Stimulated activated CD4-positive, alpha-beta T cell treated with anti-CD3 and anti-CD28 coated beads, Interleukin-1b, Interleukin-23, amount 100 ng/mL, for 48 hours (primary cell): ENCODE results near the gene CDK5RAP2.
A peak's percentile ranks its signal among the peaks of the same experiment; 100 is the strongest.

Experiments
- DNase-seq: peaks from one replicate; pipeline ENCODE4 v3.0.0-alpha.2; 2020

Gene CDK5RAP2

DNA sequence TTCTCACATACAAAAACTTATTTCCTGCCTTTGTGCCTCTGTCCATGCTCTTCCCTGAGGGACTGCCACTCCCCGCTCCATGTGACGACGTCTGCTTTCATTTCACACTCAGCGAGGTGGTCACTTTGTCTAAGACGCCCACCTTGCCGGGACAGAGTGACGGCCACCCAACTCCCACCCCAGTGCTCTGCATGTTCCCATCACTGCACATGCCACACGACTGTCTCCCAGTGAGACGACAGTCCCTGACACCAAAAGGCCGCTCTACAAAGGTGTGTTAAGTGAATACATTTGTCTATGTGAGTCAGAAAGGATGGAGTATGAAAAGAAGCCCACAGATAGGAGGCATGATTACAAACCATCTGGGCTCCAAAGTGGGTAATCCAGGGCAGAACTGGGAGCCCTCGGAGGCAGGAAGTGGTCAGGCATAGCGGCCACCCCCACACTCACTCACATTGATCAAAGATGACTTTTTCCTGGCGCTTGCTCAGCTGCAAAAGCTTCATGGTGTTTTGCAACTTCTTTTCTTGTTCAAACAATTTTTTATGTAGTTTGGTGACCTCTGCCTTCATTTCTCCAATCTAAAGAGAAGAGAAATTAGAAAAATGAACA is 185.8 kb downstream of the CDK5RAP2 start:
- DNase-seq, result peak; percentile 59

DNA sequence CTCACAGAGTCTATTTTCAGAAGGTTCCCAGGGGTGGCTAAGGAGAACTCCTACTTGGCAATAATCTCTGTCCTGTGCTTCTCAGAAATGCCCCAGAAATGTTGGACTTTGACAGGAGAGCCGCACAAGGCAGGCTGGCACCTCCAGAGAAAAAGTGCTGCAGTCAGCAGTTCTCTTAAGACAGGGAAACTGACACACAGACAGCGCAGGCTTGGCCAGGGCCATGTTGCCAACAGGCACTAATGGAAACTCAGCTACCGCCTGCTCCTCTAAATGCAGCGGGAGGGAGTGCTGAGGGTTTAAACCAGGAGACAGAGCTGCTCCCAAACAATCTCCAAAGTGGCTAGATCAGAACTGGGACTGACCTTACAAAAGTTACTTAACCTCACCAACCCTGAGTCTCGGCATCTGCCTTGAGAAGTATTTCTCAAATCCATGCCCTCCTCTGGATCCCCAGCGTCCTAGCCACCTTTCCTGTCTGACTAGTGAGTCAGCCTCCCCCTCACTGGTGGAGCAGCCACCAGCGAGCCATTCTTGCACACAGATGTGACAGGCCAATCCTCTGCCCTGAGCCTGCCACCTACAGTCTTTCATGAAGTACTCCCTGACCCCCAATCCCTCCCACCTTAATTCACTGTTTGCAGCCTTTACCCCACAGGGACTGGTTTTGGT is 186.4 kb downstream of the CDK5RAP2 start:
- DNase-seq, result no peak

DNA sequence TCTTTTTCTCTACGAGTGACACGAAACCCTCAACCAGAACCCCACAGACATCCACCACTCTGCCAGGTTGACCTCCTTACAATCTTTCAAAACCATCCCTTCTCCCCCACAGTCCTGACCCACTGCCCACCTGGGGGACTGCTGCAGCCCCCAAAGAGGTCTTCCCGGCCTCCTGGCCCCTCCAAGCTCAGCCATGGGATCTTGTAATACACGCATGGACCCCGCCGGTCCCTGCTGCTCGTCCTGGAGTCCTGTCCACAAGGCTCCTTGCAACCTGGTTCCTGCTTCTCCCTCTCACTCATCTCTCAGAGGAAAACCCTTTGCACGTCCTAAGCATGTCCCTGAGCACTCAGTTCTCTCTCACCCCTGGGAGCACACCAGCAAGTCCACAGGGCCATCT is 187.3 kb downstream of the CDK5RAP2 start:
- DNase-seq, result no peak

DNA sequence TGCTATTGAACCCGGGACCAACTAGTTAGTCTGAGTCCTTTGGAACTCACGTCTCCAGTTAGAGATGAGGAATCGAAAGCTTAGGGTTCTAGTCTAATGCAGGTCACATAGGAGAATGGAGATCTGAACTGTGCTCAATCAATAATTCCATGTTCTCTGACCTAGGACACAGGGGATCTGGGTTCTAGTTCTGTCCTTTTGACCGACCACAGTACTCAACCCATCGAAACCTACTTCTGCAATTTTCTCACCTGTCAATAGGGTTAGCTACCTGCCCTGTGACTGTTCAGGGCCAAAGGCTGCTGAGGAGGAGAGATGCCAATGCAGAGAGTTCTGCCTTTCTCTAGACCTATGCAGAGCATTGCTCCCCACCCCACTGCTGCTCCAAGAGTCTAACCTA is 187.7 kb downstream of the CDK5RAP2 start:
- DNase-seq, result no peak

DNA sequence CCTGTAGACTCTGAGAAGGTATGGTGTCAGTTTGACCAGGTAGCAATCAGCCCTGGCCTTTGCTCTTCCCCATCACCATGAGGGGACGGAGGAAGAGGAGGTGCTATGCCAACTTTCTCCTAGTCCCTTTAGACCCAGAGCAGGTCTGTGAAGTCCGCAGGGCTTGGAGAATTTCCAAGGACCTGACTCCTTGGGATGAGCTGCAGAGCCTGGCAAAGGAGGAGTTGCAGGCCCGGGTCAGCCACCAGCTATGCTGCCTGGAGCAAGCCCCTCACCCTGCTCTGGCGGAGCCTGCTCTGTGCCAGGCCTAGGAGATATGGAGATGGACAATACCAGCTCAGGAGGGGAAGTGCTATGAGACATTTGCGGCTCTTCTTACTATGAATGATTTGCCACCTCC is 188.3 kb downstream of the CDK5RAP2 start:
- no peak for DNase-seq

DNA sequence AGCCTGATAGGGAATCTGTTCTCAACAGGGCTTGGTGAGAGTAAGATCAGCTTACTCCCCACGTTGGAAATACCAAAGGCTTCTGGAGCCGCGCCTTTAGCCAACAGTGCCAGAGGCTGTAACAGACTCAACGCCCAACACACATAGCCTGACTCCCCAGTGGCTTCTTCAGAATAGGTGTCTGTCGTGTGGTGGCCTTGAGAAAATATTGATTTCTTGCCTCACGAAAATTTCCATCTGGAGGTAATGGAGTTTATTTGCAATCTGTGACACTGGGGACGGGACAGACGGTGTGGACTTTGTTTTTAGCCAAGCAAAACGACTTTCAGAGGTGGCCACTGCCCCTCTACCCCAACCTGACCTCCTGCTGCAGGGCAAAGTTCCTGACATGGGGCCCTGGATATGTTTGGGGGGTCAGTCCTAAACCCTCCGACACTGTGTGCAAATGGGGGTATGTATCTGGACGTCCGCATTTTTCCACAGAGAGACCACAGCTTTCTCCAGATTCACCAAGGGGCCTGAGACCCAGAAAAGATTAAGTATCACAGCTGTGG is 189.3 kb downstream of the CDK5RAP2 start:
- DNase-seq, result no peak

DNA sequence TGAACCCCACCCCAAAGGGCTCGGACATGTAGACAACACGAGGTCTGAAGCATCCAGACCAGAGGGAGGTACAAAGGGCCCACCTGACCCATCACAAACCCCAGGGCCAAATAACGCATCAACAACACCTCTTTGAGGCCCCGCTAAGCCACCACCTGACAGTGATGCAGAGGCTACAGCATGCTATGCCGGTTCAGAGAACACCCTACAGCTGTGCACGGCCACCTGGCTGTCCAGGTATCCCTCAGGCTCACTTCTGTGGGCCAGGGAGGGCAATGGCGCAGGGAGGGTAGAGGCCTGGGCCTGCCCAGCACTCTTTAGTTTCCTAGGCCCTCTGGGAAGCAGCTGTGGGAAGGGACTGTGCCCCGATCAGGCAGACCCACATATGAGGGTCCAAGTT is 190.1 kb downstream of the CDK5RAP2 start:
- no peak for DNase-seq

DNA sequence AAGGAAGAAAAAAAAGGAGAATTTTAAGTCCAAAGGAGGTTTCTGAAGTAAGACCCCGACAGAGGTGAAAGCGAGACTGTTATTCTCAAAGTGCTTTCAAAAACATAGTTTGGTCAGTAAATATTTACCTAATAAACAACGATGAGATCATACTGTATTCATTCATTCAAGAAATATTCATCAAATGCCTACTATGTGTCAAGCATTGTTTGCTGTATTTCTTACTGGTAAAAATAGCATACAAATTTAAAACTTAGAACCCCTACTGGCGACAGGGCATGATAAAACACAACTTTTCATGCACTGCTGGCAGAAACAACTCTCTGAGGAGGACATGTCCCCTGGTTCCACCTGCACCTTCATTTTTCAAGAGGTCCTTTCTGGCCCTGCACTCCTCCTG is 190.7 kb downstream of the CDK5RAP2 start:
- DNase-seq, result no peak

DNA sequence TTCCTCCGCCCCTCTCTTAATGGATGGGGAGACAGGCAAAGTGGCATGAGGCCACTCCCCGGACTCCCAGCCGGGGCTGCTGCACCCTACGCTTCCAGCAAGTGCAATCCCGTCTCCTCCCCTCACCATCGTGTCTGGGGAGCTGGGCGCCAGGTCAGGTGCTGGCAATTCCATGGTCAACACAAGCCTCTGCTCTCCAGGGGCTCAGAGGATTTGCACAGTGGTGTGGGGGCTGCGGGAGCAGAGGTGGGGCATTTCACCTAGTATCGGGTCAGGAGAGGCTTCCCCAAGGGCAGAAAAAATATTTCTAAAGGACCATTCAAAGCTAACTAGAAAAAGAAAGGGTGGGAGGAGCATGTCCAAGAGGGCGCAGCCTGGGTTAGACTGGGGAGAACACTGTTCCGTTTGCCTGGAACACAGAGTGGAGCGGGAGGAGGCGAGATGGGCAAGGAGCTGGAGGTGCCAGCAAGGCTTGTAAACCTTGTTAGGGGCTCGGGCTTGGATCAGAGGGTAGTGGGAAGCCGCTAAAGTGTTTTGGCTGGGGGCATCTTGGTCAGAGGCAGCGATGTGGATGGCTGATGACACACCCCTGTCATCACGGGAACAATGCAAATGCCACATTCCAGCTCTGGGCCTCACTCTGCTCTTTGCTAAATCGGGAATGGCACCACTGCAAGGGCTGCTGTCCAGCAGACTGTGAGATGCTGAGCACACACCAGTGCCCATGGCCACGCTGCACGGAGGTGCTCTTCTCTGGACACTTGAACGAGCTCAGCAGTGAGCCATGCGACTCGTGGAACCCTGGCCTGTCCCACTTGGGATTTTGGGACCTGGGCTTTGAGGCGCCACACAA is 191.7 kb downstream of the CDK5RAP2 start:
- DNase-seq, result no peak

DNA sequence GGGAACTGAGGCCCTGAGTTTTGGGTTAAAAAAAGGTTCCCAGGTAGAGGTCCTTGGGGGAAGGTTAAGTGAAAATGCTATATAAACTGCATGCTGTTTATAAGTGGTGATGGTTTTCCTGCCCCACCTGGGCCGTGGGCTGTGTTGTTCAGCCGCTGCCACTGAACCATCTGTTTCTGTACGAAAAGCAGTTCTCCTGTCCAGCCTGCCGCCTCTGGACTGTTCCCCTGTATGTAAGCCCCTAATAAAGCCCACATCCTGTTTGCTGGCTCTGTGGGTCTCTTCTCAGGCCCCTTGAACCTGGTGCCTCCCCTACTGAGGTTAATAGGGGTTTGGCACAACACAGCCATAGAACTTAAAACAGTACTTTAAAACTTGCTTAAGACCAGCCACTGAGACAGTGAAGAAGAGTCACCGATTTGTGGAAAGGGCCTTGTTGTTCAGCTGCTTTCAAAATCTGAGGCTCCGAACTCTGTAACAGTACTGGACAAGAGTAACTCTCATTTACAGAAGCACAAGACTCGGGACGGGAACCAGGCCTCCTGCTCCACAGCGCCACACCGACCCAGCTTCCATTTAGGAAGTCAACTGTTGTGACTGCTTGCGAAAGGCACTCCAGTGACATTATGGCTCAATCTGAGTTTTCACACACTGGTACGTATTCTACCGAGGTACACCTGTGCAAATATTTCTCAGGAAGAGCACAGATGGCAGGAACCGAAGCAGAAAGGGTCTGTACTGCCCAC is 192.5 kb downstream of the CDK5RAP2 start:
- no peak for DNase-seq

DNA sequence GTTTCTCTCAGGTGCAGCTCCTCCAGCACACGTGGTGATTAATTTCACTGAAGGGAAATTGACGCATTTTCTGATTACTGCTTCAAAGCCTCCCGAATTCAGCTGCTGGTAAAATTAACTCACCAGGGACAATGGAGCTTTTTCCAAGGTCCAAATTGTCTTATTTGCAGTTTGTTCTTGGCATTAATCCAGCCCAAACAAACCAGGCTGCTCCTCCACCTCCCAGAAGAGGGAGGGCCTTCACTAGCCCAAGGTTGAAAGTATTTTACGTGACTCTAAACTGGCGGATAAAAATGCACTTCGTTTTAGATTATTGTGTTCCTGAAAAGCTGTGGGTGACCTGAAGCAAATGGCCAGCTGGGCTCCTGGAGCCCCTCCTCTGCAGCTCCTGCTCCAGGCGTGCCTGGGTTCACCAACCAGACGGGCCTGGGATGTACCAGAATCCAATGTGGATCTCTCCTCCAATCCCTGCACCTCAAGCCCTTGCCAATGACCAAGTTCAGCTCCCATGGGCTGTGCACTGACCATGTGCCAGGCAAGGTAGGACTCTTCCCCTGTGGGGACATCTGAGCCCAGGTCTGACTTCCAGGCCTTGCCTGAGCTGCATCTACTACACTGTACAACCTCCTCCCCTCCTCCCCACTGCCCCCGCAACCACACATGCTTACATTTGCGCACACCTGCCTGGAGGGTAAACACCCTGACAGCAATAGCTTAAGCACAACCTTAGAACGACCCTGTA is 193.4 kb downstream of the CDK5RAP2 start:
- no peak for DNase-seq

DNA sequence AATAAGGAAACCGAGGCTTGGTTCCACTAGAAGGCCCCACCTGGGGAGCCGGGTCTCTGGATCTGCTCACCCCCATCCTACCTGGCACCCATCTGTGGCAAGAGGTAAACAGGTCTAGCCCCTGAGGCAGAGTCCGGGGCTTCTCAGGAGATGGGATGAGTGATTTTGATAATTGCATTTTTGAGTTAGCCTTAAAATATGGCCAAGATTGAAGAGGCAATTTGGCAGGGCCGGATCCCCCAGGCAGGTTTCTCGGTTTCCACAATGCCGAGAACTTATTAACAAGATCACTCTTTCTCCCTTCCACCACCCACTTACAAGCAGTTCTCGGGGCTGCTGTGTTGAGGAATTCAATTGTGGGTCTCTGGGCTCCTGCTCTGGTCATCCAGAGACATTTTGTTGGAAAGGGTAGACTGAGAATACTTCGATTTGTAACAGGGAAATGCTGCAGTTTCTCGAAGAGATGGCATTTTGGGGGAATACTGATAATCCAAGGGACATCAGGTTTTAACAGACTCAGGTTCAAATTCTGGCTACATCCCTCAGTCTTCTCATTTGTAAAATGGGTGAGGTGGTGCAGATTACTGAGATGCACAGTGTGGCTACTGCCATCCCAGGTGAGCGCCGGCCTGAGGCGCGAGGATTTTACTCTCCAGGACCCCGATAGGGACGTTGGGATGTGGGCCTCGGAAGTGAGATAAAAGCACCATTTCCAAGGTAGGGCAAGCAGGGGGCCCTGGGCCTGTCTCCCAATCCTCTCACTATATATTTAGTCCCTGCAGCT is 194.2 kb downstream of the CDK5RAP2 start:
- no peak for DNase-seq

DNA sequence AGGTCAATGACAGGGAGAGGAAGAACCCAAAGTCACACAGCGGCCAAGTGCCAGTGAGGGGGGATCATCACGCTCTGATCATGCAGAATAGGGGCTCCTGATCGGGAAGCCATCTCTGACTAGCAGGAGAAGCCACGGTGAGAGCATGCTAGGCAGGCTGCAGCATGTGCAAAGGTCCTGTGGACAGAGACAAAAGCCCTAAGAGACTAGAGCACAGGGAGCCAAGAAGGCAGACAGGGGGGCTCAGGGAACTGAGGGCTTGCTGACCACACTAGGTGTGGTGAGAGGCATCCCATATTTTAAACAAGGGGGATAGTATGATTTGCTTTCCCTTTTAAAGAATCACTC is 195.1 kb downstream of the CDK5RAP2 start:
- no peak for DNase-seq

DNA sequence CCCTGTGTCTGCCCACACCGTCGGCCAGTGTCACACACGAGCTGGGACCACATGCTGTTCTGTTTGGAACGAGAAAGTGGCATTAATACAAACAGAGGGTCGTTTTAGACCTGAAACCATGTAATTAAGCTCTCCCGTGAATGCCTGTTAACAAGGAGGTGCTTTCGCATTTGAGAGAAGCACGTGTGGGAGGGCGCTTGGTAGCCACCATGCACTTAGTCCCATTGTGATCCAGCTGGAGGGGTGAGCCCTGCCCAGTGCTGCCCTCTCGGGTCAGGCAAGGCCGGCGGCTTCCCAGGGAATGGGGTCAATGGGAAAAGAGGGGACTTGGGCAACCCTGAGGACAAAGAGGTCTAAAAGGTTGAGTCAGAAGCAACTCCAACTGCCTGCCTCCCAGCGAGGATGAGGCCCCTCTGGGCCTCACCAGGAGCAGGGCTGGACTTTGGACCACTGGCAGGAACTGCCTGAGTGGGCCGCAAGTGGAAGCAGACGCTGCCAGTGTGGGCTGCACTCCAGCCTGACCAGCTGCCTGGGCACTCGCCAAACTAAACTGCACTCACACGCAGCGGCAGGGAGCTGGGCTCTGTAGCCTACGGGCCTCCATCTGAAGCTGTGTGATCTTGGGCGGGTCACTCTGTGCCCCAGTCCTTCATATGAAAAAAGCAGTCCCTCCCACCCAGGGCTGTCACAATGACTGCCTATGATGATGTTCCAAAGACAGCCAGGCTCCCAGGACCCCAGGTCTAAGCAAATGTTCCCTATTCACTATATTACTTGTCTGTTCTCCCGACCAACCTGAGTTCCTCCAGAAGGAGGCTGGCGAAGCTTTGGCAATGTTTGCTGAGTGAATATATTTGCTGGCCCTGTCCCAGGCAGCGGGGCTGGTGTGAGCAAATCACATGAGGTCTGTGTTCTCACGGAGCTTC is 195.7 kb downstream of the CDK5RAP2 start:
- no peak for DNase-seq

DNA sequence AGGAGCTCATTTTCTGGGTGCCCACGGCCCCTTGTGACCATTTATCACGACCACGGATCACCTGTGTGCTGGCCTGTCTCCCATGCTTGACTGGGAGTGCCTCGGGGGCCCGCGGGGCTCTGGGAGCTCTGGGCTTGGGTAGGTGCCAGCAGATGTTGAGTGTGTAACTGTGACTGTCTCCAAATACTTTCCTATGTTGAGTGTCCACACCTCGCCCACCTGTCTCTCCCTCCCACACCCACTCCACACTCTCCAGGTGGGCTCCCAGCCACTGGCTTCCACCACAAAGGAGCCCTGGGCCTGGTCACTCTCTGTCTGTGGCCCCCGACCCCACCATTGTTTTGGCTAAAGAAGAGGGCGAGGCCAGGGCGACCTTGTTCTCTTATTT is 196.4 kb downstream of the CDK5RAP2 start:
- no peak for DNase-seq

DNA sequence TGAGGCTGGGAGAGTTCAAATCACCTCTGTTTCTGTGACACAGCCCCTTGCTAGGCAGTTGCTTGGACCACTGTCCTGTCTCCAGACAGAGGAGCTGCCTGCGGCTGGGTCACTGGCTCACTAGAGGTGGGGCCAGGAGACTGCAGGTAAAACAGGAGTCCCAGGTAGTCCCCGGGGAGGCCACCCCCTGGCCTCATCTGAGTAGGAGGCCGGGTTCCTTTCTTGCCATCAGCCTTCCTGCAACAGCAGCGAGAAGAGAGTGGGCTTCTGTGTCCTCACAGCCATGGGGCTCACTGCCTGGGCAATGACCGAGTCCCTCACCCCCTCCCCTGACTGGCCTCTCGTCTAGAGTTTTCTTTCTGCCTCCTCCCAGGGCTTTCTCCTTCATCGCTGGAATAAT is 197.5 kb downstream of the CDK5RAP2 start:
- no peak for DNase-seq

DNA sequence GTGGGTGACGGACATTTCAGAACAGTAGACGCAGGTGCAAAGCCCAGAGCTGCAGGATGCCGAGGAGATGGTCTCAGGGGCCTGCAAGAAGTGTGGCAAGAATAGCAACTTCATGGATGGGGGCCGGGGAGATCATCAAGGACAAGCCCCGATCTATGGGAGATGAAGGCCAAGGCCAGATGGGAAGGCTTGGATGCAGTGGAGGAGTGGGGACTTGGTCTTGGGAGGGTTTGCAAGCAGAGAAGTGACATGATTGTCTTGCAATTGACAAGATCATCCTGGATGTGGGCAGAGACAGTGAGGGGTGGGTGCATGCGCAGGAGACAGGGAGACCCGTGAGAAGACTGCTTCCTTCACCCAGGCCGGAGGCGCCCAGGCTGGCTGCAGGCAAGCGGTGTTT is 198.1 kb downstream of the CDK5RAP2 start:
- DNase-seq, result no peak

DNA sequence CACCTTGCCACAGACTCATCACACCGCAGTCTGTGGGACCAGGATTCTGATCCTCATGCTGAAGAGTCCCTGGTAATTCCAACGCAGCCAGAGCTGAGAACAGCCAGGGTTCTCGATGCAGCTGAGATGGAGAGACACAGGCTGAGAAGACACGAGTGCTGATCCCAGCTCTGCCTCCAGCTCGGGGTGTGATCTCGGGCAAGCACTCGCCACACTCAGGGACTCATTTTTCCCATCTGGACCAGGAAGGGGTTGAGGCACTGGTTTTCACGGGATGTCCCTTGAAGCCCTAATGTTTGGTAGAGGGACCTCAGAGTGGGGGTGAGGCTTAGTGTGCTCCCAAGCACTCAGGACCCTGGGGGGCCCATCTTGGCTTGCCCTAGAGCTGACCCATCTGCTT is 200.4 kb downstream of the CDK5RAP2 start:
- no peak for DNase-seq

DNA sequence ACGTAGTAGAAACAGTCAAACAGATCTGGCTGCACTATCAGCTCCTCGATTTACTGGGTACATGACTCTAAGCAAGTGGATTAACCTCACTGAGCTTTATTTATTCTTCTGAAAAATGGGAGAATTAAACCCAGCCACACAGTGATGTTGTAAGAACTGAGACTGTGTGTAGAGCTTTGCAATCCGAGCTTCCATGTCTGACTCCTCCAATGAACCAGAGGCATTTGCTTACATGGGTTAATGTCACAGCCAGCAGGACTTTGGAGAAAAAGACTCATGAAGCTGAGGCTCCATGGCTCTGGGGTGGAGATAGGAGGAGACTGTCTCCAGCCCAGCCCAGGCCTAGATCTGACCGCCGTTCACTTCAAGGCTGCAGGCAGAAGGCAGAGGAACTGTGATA is 201.3 kb downstream of the CDK5RAP2 start:
- DNase-seq, result no peak
